ENCODE results near the gene RGS9.

RGS9 gene

DNA sequence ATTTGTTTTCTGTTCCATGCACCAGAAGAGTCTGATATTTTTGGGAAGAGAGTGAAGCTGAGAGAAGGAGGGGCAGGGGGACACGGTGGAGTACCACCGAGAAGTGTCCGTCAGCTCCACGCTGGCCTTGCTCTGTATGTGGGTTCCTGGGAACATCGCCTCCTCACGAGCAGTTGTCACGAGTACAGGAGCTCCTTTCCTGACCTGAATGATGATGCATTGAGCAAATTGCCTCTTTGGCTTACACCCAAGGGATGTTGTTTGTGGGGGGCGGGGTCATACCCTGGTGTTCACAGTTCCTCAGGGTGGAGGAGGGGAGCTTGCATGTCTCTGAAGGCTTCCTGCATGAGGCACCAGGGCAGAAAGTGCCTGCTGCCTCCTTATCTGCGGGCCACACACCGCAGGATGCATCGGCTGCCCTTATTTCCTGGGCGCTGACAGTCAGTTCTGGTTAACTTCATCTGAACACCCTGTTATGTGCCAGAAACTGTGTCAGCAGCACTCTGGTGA lies 36.2 kb downstream of the RGS9 start:
- TF ChIP-seq, protein P1, sequence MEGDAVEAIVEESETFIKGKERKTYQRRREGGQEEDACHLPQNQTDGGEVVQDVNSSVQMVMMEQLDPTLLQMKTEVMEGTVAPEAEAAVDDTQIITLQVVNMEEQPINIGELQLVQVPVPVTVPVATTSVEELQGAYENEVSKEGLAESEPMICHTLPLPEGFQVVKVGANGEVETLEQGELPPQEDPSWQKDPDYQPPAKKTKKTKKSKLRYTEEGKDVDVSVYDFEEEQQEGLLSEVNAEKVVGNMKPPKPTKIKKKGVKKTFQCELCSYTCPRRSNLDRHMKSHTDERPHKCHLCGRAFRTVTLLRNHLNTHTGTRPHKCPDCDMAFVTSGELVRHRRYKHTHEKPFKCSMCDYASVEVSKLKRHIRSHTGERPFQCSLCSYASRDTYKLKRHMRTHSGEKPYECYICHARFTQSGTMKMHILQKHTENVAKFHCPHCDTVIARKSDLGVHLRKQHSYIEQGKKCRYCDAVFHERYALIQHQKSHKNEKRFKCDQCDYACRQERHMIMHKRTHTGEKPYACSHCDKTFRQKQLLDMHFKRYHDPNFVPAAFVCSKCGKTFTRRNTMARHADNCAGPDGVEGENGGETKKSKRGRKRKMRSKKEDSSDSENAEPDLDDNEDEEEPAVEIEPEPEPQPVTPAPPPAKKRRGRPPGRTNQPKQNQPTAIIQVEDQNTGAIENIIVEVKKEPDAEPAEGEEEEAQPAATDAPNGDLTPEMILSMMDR (IDR thresholded peaks at IDR 0.05; ENCODE audit: unreplicated experiment in 3 of 3): no peak
- Mint-ChIP-seq H3K4me3 (no peak overlapping the region), H3K4me1 (no peaks in the 10 kb centered on the region), H3K9me3 (no peaks in the 10 kb centered on the region), H3K27me3 (ENCODE audit: low read depth) (no peaks in the 10 kb centered on the region), H3K27ac (peak overlapping the region; percentile 21 to 69 (median 46)), H3K36me3 (ENCODE audit: low read depth) (peaks cover 7% of the 10 kb centered on the region)

DNA sequence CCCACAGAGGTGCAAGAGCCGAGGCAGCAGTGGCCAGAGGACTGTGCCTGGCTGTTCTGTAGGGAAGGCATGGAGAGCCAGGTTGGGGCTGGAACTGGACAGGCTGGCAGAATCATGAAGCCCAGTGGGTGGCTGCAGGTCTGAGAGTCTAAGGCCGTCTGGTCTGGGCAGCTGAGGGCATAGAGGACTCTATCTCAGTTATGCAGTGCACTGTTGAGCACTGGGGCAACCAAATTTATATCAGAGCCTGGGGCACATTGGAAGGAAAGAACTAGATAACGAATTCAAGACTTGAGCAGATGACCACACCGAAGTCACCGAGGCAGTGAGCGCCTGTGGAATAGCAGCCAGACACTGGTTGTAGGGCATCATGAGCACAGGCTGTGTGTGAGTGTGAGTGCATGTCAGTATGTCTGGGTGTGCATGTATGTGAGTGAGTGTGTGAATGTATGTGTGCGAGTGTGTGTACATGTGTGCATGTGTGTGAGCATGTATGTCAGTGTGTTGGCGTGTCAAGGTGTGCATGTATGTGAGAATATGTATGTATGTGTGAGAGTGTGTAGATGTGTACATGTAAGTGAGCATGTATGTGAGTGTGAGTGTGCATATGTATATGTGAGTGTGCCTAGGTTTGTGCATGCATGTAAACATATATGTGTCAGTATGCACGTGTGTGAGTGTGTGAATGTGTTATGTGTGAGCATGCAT lies 37.0 kb downstream of the RGS9 start:
- Mint-ChIP-seq H3K4me3 (no peak overlapping the region), H3K9me3 (no peaks in the 10 kb centered on the region), H3K27me3 (ENCODE audit: low read depth) (no peaks in the 10 kb centered on the region), H3K27ac (no peak overlapping the region), H3K4me1 (peaks cover 5% of the 10 kb centered on the region), H3K36me3 (ENCODE audit: low read depth) (peaks cover 6% of the 10 kb centered on the region)
- TF ChIP-seq, protein P1 (IDR thresholded peaks at IDR 0.05; ENCODE audit: unreplicated experiment in 3 of 3): no peak

DNA sequence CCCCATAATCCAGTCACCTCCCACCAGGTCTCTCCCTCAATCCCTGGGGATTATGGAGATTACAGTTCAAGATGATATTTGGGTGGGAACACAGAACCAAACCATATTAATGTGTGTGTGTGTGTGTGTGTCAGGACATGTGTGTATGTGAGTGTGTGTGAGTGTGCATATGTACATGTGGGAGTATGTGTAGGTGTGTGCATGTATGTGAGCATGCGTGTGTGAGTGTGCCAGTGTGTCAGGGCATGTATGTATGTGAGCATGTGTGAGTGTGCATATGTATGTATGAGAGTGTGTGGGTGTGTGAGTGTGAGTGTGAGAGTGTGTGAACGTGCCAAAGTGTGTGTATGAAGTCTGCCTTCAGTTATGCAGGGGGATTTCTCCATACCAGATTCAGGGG lies 37.8 kb downstream of the RGS9 start:
- peaks cover 14% of the 10 kb centered on the region for H3K4me1 Mint-ChIP-seq

DNA sequence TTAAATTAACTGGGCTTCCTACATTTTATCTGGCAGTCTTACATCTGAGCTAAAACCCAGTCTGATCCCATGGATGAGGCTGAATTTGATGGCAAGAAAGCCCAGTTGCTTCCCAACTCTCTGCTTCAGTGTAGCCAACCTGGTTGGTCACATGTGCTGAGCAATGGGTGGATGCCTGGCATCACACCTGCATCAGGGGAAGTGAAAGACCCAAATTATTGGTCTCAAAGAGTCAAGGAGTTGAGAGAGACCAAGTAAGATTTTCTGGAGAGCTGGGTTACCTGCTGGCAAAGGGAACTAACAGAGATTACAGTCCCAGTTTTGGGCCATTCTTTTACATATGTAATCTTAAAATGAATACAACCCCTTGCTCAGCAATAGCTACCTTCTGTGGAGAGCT lies 38.8 kb downstream of the RGS9 start:
- Mint-ChIP-seq H3K27ac (no peak overlapping the region), H3K4me1 (peaks cover 15% of the 10 kb centered on the region), H3K9me3 (no peaks in the 10 kb centered on the region), H3K27me3 (ENCODE audit: low read depth) (peaks cover 4% of the 10 kb centered on the region), H3K36me3 (ENCODE audit: low read depth) (no peaks in the 10 kb centered on the region), H3K4me3 (no peak overlapping the region)
- TF ChIP-seq, protein P1 (IDR thresholded peaks at IDR 0.05; ENCODE audit: unreplicated experiment in 3 of 3): no peak

More for the DNA sequence above, 37.8 kb downstream of the RGS9 start:
- TF ChIP-seq, protein P1 (IDR thresholded peaks at IDR 0.05; ENCODE audit: unreplicated experiment in 3 of 3): no peak
- Mint-ChIP-seq H3K36me3 (ENCODE audit: low read depth) (no peaks in the 10 kb centered on the region), H3K27me3 (ENCODE audit: low read depth) (peaks cover 1% of the 10 kb centered on the region), H3K9me3 (no peaks in the 10 kb centered on the region), H3K27ac (no peak overlapping the region), H3K4me3 (no peak overlapping the region)

DNA sequence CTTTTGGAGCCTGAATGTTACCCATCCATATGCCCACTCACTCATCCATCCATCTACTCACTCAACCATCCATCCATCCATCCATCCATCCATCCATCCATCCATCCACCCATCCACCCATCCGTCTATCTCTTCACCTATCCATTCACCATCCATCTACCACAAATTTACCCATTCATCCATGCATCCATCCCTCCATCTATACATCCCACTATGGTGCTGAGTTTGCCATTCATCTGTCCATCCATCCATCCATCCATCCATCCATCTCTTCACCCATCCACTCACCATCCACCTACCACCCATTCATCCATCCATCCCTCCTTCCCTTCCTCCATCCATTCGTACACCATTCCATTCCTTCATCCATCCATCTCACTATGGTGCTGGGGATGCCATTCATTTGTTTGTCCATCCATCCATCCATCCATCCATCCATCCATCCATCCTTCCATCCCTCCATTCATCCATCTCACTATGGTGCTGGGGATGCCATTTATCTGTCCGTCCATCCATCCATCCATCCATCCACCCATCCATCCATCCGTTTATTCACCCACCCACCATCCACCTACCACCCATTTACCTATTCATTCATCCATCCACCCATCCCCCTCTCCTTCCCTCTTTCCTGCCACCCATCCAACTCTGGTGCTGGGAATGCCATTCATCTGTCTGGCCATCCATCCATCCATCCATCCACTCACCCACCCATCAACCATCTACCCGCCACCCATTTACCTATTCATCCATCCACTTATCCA lies 39.7 kb downstream of the RGS9 start:
- H3K27me3 Mint-ChIP-seq (ENCODE audit: low read depth): peaks cover 4% of the 10 kb centered on the region
- H3K4me3 Mint-ChIP-seq: no peak overlapping the region
- TF ChIP-seq, protein P1 (IDR thresholded peaks at IDR 0.05; ENCODE audit: unreplicated experiment in 3 of 3): no peak
- peaks cover 15% of the 10 kb centered on the region for H3K4me1 Mint-ChIP-seq
- no peak overlapping the region for H3K27ac Mint-ChIP-seq
- no peaks in the 10 kb centered on the region for H3K9me3 Mint-ChIP-seq
- no peaks in the 10 kb centered on the region for H3K36me3 Mint-ChIP-seq (ENCODE audit: low read depth)

Measured in nephron (organoid).